Ovary (tissue), 9 donors: Measurements from ENCODE around the gene EPS8L3. TPM values are rescaled to one million over a fixed set of nuclear protein-coding genes. Genes with fewer than 3 reads are reported as not detected.

Experiments
- DNase-seq, 5 donors: peaks; one replicate each; pipeline ENCODE4 v3.0.0-alpha.2; 2019 to 2020
- H3K27ac ChIP-seq, 2 donors: fragments of 200-600 bp; one replicate each; pipeline versions ENCODE4 v1.5.1 to v1.8.0; 2019 to 2022
- H3K27me3 ChIP-seq: fragments of 200-600 bp; one replicate; pipeline ENCODE4 v1.8.0; 2022
- H3K36me3 ChIP-seq: fragments of 200-600 bp; sonication (generic); one replicate; pipeline ENCODE4 v1.5.1; 2019
- H3K4me1 ChIP-seq: one replicate; pipeline ENCODE4 v1.8.1; 2013; ENCODE audit warnings: mild to moderate bottlenecking, moderate library complexity; ENCODE audit not compliant: insufficient read depth
- H3K4me3 ChIP-seq: fragments of 200-600 bp; sonication (generic); one replicate; pipeline ENCODE4 v1.5.1; 2017
- H3K9me3 ChIP-seq, 2 donors: fragments of 200-600 bp in 1 of 2; sonication (generic) in 1 of 2; one replicate each; pipeline versions ENCODE4 v1.5.1 to v1.8.1; 2013 to 2019; ENCODE audit warnings: mild to moderate bottlenecking in 1 of 2, moderate library complexity in 1 of 2
- EP300 ChIP-seq: sonication (generic); formaldehyde crosslinking; IDR thresholded peaks from one replicate; pipeline ENCODE4 v1.6.1; 2017; ENCODE audit warnings: antibody characterized with exemption
- POLR2A ChIP-seq: fragments of 450-650 bp; IDR thresholded peaks from one replicate; pipeline ENCODE4 v1.6.1; 2017; ENCODE audit warnings: antibody characterized with exemption, mild to moderate bottlenecking, moderate library complexity
- WGBS, 3 donors: extraction: QIAGEN DNeasy Blood & Tissue Kit in 1 of 3; methylation state at CpG; one replicate each; pipeline versions ENCODE4 v1.1.5 to v1.1.7; 2013 to 2017; 5-methylcytosine and 5-hydroxymethylcytosine counted together
- intact Hi-C, 4 donors: fragments of 100-400 bp; cut with DNase I; formaldehyde crosslinking; loops; one replicate each; pipeline versions ENCODE4 v1.11.0 to v1.15.1; 2022 to 2023
- polyA plus RNA-seq, 2 donors: library from polyadenylated mRNA; stranded (reverse); fragments of 200-250 nt in 1 of 2; fragments of 350-450 nt in 1 of 2; fragmentation: Illumina TruSeq in 1 of 2; extraction: RNeasy Lipid Tissue Mini Kit (QIAGEN cat#74804) in 1 of 2; gene quantifications; one replicate each; pipeline ENCODE4 v1.2.3, GENCODE V29; 2013 to 2014
- total RNA-seq, 7 donors: library from RNA; depleted of rRNA in 2 of 7; stranded (reverse); fragments of >200 nt in 2 of 7; fragmentation: NEBNext Ultra II Directional in 3 of 7; extraction: Animal tissue kit (Norgen Biotek cat#: 25700) in 3 of 7; gene quantifications; one replicate each; pipeline versions ENCODE4 v1.1.0 to v1.2.4, GENCODE V29; 2016 to 2023
- TF ChIP-seq, protein P1 (sequence below), 3 donors: fragments of 450-650 bp in 2 of 3; fragments of 200-600 bp in 1 of 3; IDR thresholded peaks; one replicate each; pipeline versions ENCODE4 v1.5.1 to v1.8.0; 2016 to 2022; ENCODE audit warnings: antibody characterized with exemption in 3 of 3, mild to moderate bottlenecking in 1 of 3
- donor health status: DM: no; HTN: no; CAD: no; lungs with moderate emphysema.
- donor health status: DM: no; HTN: no; CAD: no.
- donor health status: Bipolar disorder and iron deficiency.
- donor health status: DM: yes; HTN: yes; CAD: no.
- donor health status: DM: no; HTN: no; CAD: no.
- donor health status: DM: yes; HTN: yes; CAD: no.

Gene EPS8L3
- total and polyA plus RNA-seq, 9 donors, result 0.05 to 1.9 (median 0.52) TPM; not detected in 2

DNA sequence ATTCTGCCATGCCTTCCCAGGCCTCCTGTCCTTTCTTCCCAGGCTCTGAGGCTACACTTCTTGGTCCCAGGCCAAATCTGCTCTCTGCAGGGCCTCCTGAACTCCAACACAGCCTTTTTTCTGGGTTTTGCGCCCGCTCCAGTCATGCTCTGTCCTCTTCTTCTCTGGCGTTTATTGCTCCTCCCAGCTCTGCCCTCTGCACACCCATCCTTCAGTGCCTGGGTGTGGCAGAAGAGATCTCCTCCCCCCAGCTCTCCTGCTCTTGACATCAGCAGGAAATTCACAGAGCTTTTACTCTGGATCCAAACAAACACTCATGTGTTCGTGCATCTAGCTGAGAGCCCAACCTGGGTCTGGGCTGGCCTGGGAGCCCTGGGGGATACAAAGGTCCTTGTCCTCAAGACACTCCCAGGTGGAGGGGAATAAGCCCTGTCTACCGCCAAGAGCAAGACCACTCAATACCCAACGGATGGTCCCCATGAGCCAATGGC lies 22.9 kb upstream of the EPS8L3 start:
- TF ChIP-seq POLR2A (no peak), EP300 (no peak)
- TF ChIP-seq, protein P1, sequence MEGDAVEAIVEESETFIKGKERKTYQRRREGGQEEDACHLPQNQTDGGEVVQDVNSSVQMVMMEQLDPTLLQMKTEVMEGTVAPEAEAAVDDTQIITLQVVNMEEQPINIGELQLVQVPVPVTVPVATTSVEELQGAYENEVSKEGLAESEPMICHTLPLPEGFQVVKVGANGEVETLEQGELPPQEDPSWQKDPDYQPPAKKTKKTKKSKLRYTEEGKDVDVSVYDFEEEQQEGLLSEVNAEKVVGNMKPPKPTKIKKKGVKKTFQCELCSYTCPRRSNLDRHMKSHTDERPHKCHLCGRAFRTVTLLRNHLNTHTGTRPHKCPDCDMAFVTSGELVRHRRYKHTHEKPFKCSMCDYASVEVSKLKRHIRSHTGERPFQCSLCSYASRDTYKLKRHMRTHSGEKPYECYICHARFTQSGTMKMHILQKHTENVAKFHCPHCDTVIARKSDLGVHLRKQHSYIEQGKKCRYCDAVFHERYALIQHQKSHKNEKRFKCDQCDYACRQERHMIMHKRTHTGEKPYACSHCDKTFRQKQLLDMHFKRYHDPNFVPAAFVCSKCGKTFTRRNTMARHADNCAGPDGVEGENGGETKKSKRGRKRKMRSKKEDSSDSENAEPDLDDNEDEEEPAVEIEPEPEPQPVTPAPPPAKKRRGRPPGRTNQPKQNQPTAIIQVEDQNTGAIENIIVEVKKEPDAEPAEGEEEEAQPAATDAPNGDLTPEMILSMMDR (IDR thresholded peaks at IDR 0.05), result no peak
- WGBS, 3 donors, result 82 to 85% (median 82%) methylated on average over 6 of the region's 6 CpGs
- Histone ChIP-seq H3K27ac (no peak overlapping the region), H3K9me3 (no peaks in the 10 kb centered on the region), H3K4me3 (no peak overlapping the region), H3K36me3 (no peaks in the 10 kb centered on the region), H3K27me3 (no peaks in the 10 kb centered on the region), H3K4me1 (peaks cover 12% of the 10 kb centered on the region)
- intact Hi-C loops, result no loop called here
- DNase-seq, result peak in 4 of 5 donors; percentile 7 to 31 (median 14)

DNA sequence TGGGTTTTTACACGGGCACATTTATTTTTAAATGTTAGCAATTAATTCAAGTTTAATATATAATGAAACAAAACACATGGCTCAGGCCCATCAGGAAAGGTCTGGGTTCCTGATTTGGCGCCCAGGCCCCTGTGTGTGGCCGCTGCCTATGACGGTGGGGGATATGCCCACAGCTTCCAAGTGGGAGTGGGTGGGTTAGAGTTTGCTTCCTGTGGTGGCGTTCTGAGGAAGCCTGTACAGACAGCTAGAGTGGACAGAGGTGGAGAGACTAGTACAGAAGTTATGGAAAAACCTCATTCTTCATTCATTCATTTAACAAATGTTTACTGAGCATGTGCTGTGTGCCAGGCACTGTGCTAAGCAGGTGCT lies 22.4 kb upstream of the EPS8L3 start:
- DNase-seq, result peak in 2 of 5 donors; percentile 0 to 17
- Histone ChIP-seq H3K4me1 (peaks cover 12% of the 10 kb centered on the region), H3K27ac (no peak overlapping the region), H3K4me3 (no peak overlapping the region), H3K36me3 (no peaks in the 10 kb centered on the region), H3K9me3 (no peaks in the 10 kb centered on the region), H3K27me3 (no peaks in the 10 kb centered on the region)
- TF ChIP-seq, protein P1 (IDR thresholded peaks at IDR 0.05), result no peak
- TF ChIP-seq POLR2A (no peak), EP300 (no peak)
- intact Hi-C loops, result no loop called here
- 79 to 87% (median 79%) methylated on average over 5 of the region's 5 CpGs for WGBS, 3 donors

DNA sequence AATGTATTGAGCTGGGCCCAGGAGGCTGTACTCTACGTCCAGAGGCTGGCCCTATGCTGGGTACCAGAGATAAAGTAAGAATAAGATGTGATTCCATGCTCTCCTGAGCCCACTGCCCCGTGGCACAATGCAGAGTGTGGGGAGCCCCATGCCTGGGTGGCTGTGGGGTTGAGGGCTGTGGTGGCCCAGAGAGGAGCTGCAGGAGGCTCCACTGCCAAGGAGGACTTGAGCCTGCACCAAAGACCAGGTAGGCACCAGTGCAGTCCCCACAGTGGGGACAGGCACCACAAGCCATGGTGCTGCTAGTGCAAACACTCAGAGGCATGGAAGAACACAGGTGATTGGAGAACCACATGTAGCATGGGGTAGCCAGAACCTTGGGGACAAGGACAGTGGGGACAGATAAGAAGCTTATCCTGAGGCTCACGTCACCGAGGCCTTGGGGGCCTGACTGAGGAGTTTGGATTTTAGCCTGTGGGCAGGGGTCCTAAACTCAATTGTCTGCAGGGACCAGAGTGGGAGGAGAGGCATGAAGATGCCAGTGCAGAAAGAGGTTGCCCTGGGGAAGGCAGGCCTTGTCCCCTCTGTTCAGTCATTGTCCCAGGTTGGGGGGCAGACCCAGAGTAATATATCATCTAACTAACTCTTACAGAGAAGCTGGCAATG lies 21.9 kb upstream of the EPS8L3 start:
- H3K36me3 ChIP-seq, result no peaks in the 10 kb centered on the region
- TF ChIP-seq, protein P1 (IDR thresholded peaks at IDR 0.05), result no peak
- no peak for TF ChIP-seq EP300
- no peak for TF ChIP-seq POLR2A
- WGBS, 3 donors, result 90 to 95% (median 92%) methylated on average over 4 of the region's 4 CpGs
- intact Hi-C loops, result no loop called here
- no peaks in the 10 kb centered on the region for H3K9me3 ChIP-seq
- peaks cover 12% of the 10 kb centered on the region for H3K4me1 ChIP-seq
- DNase-seq, result peak in 4 of 5 donors; percentile 0 to 21 (median 6)
- H3K4me3 ChIP-seq, result no peak overlapping the region
- no peaks in the 10 kb centered on the region for H3K27me3 ChIP-seq
- no peak overlapping the region for H3K27ac ChIP-seq

DNA sequence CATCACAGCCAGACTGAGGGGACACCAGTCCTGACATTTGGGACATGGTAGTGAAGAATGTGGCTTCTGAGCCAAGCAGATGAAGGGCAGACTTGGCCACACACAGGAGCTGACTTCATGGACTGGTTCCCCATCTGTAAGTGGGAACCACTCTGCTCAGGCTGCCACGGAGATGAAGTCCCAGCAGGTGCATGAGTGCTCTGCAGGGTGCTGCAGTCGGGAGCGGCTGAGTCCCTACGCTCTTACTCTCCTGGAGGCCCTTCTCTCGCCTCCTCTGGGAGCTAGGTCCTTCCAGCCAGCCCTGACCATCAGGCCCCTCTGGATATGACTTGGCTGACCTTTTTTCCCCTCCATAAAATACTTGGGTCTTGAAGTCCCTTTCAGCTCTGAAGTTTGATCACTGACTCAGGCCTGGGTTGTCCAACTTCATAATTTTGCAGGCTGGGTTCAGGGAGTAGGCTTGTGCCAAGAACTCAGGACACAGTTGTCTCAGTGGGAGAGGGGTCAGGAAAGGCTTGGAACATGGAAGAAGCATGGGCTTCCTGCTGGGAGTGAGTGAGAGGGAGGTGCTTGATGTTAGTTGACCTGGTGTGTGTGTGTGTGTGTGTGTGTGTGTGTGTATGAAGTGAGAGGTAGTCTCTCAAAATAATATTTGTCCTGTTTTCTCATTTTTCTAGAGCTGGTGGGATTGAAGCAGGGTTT lies 21.0 kb upstream of the EPS8L3 start:
- peak in 2 of 5 donors; percentile 5 to 25 for DNase-seq
- 91 to 94% (median 94%) methylated on average over 5 of the region's 5 CpGs for WGBS, 3 donors
- Histone ChIP-seq H3K4me3 (no peak overlapping the region), H3K9me3 (no peaks in the 10 kb centered on the region), H3K27ac (no peak overlapping the region), H3K36me3 (no peaks in the 10 kb centered on the region), H3K27me3 (no peaks in the 10 kb centered on the region), H3K4me1 (peaks cover 12% of the 10 kb centered on the region)
- intact Hi-C loops, result no loop called here
- TF ChIP-seq POLR2A (no peak), EP300 (no peak)
- TF ChIP-seq, protein P1 (IDR thresholded peaks at IDR 0.05), result no peak
